Smooth muscle cell (in vitro differentiated cells): ENCODE data around the gene PYGL. TPM values are rescaled to one million over a fixed set of nuclear protein-coding genes. Genes with fewer than 3 reads are reported as not detected.

Source experiments
- DNase-seq: peaks from one replicate; lab custom pipeline; 2025; ENCODE audit not compliant: unreplicated experiment; lab: John Stamatoyannopoulos, UW
- H2AFZ ChIP-seq: fragments of 200-600 bp; sonication (generic); 2 replicates; pipeline ENCODE4 v1.6.0; 2016; ENCODE audit warnings: antibody characterized with exemption, low read depth, mild to moderate bottlenecking
- H3F3A ChIP-seq: fragments of 200-600 bp; sonication (generic); 2 replicates; pipeline ENCODE4 v1.6.0; 2017; ENCODE audit warnings: antibody characterized with exemption, low read depth
- H3K27ac ChIP-seq: fragments of 200-600 bp; sonication (generic); 2 replicates; pipeline ENCODE4 v1.5.1; 2016; ENCODE audit warnings: low read depth, mild to moderate bottlenecking
- H3K27me3 ChIP-seq: fragments of 200-600 bp; sonication (generic); 2 replicates; pipeline ENCODE4 v1.6.1; 2016; ENCODE audit warnings: low read depth, mild to moderate bottlenecking
- H3K36me3 ChIP-seq: fragments of 200-600 bp; sonication (generic); 2 replicates; pipeline ENCODE4 v1.5.1; 2016; ENCODE audit warnings: low read depth
- H3K4me1 ChIP-seq: fragments of 200-600 bp; sonication (generic); 2 replicates; pipeline ENCODE4 v1.5.1; 2016; ENCODE audit warnings: low read depth
- H3K4me2 ChIP-seq: fragments of 200-600 bp; sonication (generic); 2 replicates; pipeline ENCODE4 v1.6.0; 2016; ENCODE audit warnings: mild to moderate bottlenecking
- H3K4me3 ChIP-seq: fragments of 200-600 bp; sonication (generic); 2 replicates; pipeline ENCODE4 v1.5.1; 2016; ENCODE audit warnings: mild to moderate bottlenecking
- H3K79me2 ChIP-seq: fragments of 200-600 bp; sonication (generic); 2 replicates; pipeline ENCODE4 v1.6.0; 2016; ENCODE audit warnings: low read depth, mild to moderate bottlenecking
- H3K9ac ChIP-seq: fragments of 200-600 bp; sonication (generic); 2 replicates; pipeline ENCODE4 v1.6.0; 2016; ENCODE audit warnings: low read depth
- H3K9me3 ChIP-seq: fragments of 200-600 bp; sonication (generic); replicated peaks from 2 replicates; pipeline ENCODE4 v1.5.1; 2016; ENCODE audit warnings: low read depth
- H4K20me1 ChIP-seq: fragments of 200-600 bp; sonication (generic); 2 replicates; pipeline ENCODE4 v1.6.0; 2016; ENCODE audit warnings: low read depth
- CTCF ChIP-seq: fragments of 200-600 bp; sonication (generic); IDR thresholded peaks from 2 replicates; pipeline ENCODE4 v1.5.1; 2017; ENCODE audit warnings: borderline replicate concordance, mild to moderate bottlenecking, antibody characterized with exemption; ENCODE audit not compliant: insufficient read depth, poor library complexity, severe bottlenecking
- WGBS: methylation state at CpG from one replicate; pipeline ENCODE4 v1.1.7; 2016; ENCODE audit warnings: low lambda C conversion rate; 5-methylcytosine and 5-hydroxymethylcytosine counted together
- polyA plus RNA-seq: library from polyadenylated mRNA; unstranded; fragments of >200 nt; fragmentation: Nextera tagmentation; extraction: Ambion mirVana; gene quantifications from 2 replicates; pipeline ENCODE4 v1.2.1, GENCODE V29; 2016
- total RNA-seq: library from RNA; depleted of rRNA; stranded (reverse); fragments of >200 nt; gene quantifications from 2 replicates; pipeline ENCODE4 v1.2.3, GENCODE V29; 2014

Gene PYGL
- total and polyA plus RNA-seq, 2 experiments from 2014 or later: 23.4 to 43.0 TPM

DNA sequence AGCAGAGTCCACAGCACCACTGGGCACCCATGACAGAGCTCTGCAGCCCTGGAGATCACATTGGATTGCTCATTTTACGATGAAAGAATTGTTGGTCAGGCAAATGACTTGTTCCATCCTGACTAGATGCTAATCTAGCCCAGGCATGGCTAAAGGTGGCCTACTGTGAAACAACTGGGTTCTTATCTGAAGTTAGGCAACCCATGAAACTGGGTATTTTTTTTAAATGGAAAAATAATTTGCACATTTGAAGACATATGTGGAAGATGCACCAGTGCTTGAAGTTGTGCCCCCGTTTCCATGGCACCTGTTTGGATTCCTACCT, 8.3 kb downstream of the PYGL start:
- H3K9ac ChIP-seq: no peak overlapping the region
- H3K4me3 ChIP-seq: no peak overlapping the region
- H2AFZ ChIP-seq: no peak overlapping the region
- H4K20me1 ChIP-seq: no peaks in the 10 kb centered on the region
- H3F3A ChIP-seq: no peaks in the 10 kb centered on the region
- DNase-seq: no peak
- no peaks in the 10 kb centered on the region for H3K27me3 ChIP-seq
- H3K4me2 ChIP-seq: no peak overlapping the region
- TF ChIP-seq CTCF: no peak
- no peaks in the 10 kb centered on the region for H3K36me3 ChIP-seq
- WGBS: 45% methylated on average over 2 of the region's 2 CpGs
- H3K27ac ChIP-seq: no peak overlapping the region
- no peaks in the 10 kb centered on the region for H3K79me2 ChIP-seq
- H3K4me1 ChIP-seq: peaks cover 21% of the 10 kb centered on the region
- no peaks in the 10 kb centered on the region for H3K9me3 ChIP-seq

DNA sequence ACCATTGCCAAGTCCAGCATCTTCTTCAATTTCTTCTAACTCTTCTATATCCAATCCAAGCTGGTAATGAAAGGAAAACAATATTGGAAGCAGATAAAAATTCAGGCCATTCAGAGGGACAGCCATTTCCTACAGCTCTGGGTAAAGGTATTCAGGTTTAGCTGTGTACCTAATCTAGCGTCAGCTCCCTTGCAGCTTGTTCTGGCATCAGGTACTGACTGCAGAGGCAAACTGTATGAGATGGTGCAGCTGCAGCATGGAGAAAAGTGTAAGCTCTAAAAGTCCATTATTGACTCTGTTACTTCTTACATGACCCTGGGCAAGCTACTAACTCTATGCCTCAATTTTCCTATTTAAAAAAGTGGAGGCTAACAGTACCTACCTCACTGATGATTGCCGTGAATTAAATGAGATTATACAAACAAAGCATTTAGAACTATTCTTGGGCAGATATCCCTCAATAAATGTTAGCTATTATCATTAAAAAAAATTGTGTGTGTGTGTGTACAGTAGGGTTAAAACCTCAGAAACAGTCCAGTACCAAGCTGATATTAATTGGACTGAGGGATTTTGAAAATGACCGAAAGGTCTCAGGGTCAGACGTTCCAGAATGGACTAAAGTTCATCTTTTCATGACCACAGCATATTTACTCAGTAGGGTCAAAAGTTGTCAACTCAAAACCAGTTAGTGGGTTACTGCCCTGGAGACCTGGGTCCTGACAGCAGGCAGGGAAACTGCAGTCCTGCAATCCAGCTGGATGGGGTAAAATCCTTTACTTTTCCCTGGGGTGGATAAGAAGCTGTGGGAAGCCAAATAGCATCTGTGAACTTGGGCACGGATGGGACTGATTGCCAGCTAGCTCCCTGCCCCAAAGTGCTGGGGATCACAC, 8.9 kb downstream of the PYGL start:
- Histone ChIP-seq H3K9ac (no peak overlapping the region), H3K9me3 (no peaks in the 10 kb centered on the region), H3K4me1 (peaks cover 21% of the 10 kb centered on the region), H3K27me3 (no peaks in the 10 kb centered on the region), H3K4me3 (no peak overlapping the region), H3K4me2 (no peak overlapping the region), H2AFZ (no peak overlapping the region), H4K20me1 (no peaks in the 10 kb centered on the region), H3K79me2 (no peaks in the 10 kb centered on the region), H3F3A (no peaks in the 10 kb centered on the region), H3K36me3 (no peaks in the 10 kb centered on the region), H3K27ac (no peak overlapping the region)
- WGBS: 73% methylated on average over 5 of the region's 5 CpGs
- TF ChIP-seq CTCF: no peak
- no peak for DNase-seq

GRCh38 chr14:50932592-50933495, 11.4 kb downstream of the PYGL start:
- H3K9me3 ChIP-seq: no peaks in the 10 kb centered on the region
- H3K4me3 ChIP-seq: no peak overlapping the region
- no peak for DNase-seq
- no peak overlapping the region for H3K27ac ChIP-seq
- H3K79me2 ChIP-seq: no peaks in the 10 kb centered on the region
- no peak overlapping the region for H3K4me2 ChIP-seq
- H2AFZ ChIP-seq: no peak overlapping the region
- no peaks in the 10 kb centered on the region for H3F3A ChIP-seq
- H3K9ac ChIP-seq: no peak overlapping the region
- TF ChIP-seq CTCF: no peak
- no peaks in the 10 kb centered on the region for H4K20me1 ChIP-seq
- H3K27me3 ChIP-seq: no peaks in the 10 kb centered on the region
- no peaks in the 10 kb centered on the region for H3K36me3 ChIP-seq
- WGBS: 78% methylated on average over 4 of the region's 4 CpGs
- H3K4me1 ChIP-seq: peaks cover 19% of the 10 kb centered on the region
